HG02642 (cell line): ENCODE results near the gene TOLLIP.

Source experiments
- ATAC-seq: cut with Tn5 transposase; IDR thresholded peaks from one replicate; pipeline ENCODE4 v1.9.1; 2021; ENCODE audit warnings: mild to moderate bottlenecking; ENCODE audit not compliant: unreplicated experiment, poor library complexity

Gene TOLLIP

DNA sequence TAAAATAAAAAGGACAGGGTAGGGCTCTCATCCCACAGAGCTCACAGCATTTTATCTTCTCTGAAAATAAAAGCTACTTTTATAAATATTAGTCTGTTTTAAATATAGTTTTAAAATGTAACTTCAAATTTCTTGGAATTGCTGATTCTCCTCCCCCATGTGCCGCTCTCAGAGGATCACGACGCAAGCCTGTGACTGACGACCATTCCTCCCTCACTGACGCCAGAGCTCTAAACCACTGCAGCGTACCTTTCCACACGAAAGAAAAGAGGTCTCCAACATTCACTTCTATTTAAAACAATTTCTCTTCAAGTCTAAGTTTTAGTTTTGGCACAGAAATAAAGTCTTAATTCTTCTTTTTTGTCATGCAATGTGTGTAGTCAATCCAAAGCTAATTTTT, 9.3 kb downstream of the TOLLIP start:
- no peak for ATAC-seq

DNA sequence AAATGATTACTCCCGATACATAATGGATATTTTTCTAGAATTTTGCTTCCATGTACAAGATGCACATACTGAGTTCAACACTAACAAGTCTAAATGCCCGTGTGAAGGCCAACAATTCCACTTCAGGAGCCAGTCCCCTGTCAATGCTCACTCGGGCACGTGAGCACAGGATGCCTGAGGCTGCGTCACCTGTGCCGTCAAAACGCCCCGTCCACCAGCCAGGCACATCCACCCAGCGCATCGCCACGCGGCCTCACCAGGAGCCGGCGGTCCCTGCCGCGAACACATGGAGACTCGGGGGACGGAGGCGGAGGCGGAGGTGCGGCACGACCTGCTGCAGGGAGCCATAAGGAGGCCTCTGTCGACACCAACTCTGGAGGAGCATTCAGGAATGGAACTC, 9.8 kb downstream of the TOLLIP start:
- ATAC-seq: no peak

GRCh38 chr11:1298695-1299492, 10.5 kb downstream of the TOLLIP start:
- ATAC-seq: no peak

- ATAC-seq: no peak
Measured at GRCh38 chr11:1297576-1298473, 11.6 kb downstream of the TOLLIP start.

- no peak for ATAC-seq
Measured at GRCh38 chr11:1297011-1297575, 12.3 kb downstream of the TOLLIP start.

- no peak for ATAC-seq
Measured at GRCh38 chr11:1296287-1296686, 13.1 kb downstream of the TOLLIP start.

DNA sequence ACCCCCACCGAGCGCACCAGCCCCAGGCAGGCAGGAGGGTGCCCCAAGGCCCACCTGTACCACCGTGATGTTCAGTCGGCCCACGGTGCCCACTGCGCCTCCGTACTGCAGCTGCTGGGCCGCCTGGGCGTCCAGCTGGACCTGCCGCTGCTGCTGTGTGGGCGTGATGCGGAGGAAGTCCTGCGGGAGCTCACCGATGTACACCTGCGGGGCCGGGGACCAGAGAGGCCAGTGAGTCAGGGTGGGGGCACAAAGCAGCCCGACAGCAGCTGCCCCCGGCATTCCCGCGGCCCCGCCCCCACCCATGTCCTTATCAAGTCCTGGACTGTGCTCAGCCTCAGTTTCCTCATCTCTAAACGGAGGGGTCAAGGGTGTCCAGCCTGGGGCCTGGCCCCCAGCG, 13.8 kb downstream of the TOLLIP start:
- ATAC-seq: no peak

GRCh38 chr11:1295086-1295485, 14.3 kb downstream of the TOLLIP start:
- no peak for ATAC-seq

GRCh38 chr11:1293619-1294015, 15.8 kb downstream of the TOLLIP start:
- ATAC-seq: no peak

DNA sequence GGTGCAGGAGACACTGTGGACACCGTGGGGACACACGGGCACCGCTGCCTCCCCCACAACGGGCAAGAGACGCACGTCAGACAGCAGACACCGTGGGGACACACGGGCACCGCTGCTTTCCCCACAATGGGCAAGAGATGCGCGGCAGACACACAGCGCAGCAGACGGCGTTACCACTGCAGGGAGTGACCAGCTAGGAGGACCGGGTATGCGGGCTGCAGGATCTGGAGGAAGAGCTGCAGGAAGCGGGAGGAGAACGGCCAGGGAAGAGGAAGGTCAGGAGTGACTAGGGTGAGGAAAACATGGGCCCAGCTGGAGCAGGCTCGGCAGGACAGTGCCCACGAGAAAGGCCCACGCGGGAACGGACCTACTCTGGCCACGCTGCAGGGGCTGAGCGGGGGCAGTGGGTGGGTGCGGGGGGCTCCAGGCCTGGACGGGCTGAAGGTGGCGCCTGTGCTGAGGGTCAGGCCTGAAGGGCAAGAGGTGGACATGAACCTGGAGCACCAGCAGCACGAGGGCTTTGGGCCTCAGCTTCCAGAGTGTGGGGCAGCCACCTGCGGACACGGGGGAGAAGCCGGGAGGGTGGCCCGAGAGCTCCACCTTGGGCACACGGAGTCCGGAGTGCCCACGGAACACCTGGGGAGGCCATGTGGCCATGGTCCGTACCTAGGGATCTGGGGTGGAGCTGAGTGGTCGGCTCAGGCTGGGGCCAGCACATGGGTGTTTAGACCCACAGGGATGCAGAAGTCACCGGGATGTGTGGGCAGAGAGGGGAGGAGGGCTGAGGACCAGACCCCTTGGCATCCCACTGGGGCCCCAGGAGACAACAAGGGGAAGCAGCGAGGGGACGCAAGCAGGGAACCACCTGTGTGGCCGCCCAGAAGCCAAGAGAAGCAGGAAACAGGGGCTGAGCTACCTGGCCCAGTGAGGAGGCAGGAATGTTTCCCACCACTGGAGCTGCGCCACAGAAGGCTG, 16.5 kb downstream of the TOLLIP start:
- ATAC-seq: no peak

- ATAC-seq: no peak
Measured at GRCh38 chr11:1292018-1292643, 17.3 kb downstream of the TOLLIP start.

- no peak for ATAC-seq
Measured at GRCh38 chr11:1291295-1292017, 18.0 kb downstream of the TOLLIP start.

- ATAC-seq: no peak
Measured at GRCh38 chr11:1290052-1291040, 19.1 kb downstream of the TOLLIP start.

DNA sequence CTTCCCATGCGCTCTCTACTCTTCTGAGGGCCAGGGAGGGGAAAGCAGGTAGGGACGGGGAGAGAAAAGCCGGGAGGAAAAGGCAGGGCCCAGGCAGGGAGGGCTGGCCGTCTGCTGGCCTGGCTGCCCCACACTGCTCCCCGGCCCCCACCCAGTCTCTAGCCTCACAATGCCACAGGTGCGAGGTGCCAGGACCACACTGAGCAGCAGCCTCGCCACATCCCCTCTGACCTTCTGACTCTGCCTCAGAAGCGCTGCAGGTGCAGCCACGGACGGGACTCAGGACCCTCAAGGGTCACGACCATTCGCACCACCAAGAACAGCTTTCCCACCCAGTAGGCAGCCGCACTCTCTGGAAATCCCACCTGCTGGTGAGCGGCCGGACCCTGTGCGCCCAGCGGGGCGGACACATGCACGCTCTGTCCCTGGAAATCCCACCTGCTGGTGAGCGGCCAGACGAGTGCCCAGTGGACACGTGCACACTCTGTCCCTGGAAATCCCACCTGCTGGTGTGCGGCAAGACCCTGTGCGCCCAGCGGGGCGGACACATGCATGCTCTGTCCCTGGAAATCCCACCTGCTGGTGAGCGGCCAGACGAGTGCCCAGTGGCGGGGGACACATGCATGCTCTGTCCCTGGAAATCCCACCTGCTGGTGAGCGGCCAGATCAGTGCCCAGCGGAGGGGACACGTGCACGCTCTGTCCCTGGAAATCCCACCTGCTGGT, 20.1 kb downstream of the TOLLIP start:
- no peak for ATAC-seq

DNA sequence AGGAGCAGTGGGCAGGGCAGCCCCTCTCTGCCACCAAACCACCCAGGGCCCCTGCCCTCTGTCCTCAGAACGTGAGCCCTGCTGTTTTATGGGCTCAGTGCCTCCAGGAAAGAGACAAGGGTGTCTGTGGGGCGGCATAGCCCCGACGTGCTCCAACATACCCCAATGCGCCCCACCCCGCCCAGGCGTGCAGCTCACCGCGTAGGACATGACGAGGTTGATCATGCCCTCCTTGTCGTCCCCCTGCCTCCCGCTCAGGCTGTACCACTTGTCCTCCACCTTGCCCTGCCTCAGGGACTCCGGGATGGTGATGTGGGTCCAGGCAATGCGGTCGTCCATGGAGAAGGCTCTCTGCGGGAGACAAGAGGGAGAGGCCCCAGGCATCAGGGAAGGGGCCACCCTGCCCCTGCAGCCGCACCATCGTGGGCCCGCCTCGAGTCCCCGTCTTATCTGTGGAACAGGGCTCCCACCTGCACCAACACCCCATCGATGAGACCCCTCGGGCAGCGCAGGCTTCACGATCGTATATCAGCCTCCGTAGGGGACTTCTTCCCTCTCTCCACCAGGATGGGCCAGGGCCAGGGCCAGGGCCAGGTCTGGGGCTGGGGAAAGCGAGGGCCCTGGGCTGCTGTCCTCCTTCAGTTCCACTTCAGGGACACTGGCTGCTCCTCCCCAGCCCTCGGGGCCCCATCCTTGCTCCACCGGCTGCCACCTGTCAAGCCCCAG, 20.8 kb downstream of the TOLLIP start:
- ATAC-seq: no peak

DNA sequence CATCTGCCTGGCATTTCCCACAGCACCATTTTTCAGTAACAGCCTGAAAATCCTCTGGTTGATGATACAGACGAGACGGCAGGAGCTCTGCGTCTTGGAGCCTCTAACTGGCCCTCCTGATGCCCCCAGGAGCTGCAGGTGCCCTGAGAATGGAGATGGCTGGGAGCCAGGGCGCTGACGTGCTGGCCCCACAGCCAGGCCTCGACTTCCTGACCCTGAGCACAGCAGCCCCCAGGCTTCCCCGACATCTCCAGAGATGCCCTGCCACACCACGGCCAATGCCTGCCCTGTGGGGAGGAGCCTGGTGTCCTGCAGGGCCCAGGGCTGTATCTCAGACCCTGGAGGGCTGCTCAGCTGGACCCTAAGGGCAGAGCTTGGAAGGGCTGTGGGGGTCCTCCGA, 21.5 kb downstream of the TOLLIP start:
- no peak for ATAC-seq
